Smooth muscle cell (in vitro differentiated cells): ENCODE data around the gene SLC45A1. TPM values are rescaled to one million over a fixed set of nuclear protein-coding genes. Genes with fewer than 3 reads are reported as not detected.
A peak's percentile ranks its signal among the peaks of the same experiment; 100 is the strongest.
"Not testable (repeated sequence)": the region's sequence is repeated elsewhere in the genome, so short reads cannot be mapped to it uniquely, and the experiment has no call there.

Experiments used
- DNase-seq: peaks from one replicate; lab custom pipeline; 2025; ENCODE audit not compliant: unreplicated experiment; lab: John Stamatoyannopoulos, UW
- H2AFZ ChIP-seq: fragments of 200-600 bp; sonication (generic); 2 replicates; pipeline ENCODE4 v1.6.0; 2016; ENCODE audit warnings: antibody characterized with exemption, low read depth, mild to moderate bottlenecking
- H3F3A ChIP-seq: fragments of 200-600 bp; sonication (generic); 2 replicates; pipeline ENCODE4 v1.6.0; 2017; ENCODE audit warnings: antibody characterized with exemption, low read depth
- H3K27ac ChIP-seq: fragments of 200-600 bp; sonication (generic); 2 replicates; pipeline ENCODE4 v1.5.1; 2016; ENCODE audit warnings: low read depth, mild to moderate bottlenecking
- H3K27me3 ChIP-seq: fragments of 200-600 bp; sonication (generic); 2 replicates; pipeline ENCODE4 v1.6.1; 2016; ENCODE audit warnings: low read depth, mild to moderate bottlenecking
- H3K36me3 ChIP-seq: fragments of 200-600 bp; sonication (generic); 2 replicates; pipeline ENCODE4 v1.5.1; 2016; ENCODE audit warnings: low read depth
- H3K4me1 ChIP-seq: fragments of 200-600 bp; sonication (generic); 2 replicates; pipeline ENCODE4 v1.5.1; 2016; ENCODE audit warnings: low read depth
- H3K4me2 ChIP-seq: fragments of 200-600 bp; sonication (generic); 2 replicates; pipeline ENCODE4 v1.6.0; 2016; ENCODE audit warnings: mild to moderate bottlenecking
- H3K4me3 ChIP-seq: fragments of 200-600 bp; sonication (generic); 2 replicates; pipeline ENCODE4 v1.5.1; 2016; ENCODE audit warnings: mild to moderate bottlenecking
- H3K79me2 ChIP-seq: fragments of 200-600 bp; sonication (generic); 2 replicates; pipeline ENCODE4 v1.6.0; 2016; ENCODE audit warnings: low read depth, mild to moderate bottlenecking
- H3K9ac ChIP-seq: fragments of 200-600 bp; sonication (generic); 2 replicates; pipeline ENCODE4 v1.6.0; 2016; ENCODE audit warnings: low read depth
- H3K9me3 ChIP-seq: fragments of 200-600 bp; sonication (generic); replicated peaks from 2 replicates; pipeline ENCODE4 v1.5.1; 2016; ENCODE audit warnings: low read depth
- H4K20me1 ChIP-seq: fragments of 200-600 bp; sonication (generic); 2 replicates; pipeline ENCODE4 v1.6.0; 2016; ENCODE audit warnings: low read depth
- WGBS: methylation state at CpG from one replicate; pipeline ENCODE4 v1.1.7; 2016; ENCODE audit warnings: low lambda C conversion rate; 5-methylcytosine and 5-hydroxymethylcytosine counted together
- polyA plus RNA-seq: library from polyadenylated mRNA; unstranded; fragments of >200 nt; fragmentation: Nextera tagmentation; extraction: Ambion mirVana; gene quantifications from 2 replicates; pipeline ENCODE4 v1.2.1, GENCODE V29; 2016
- total RNA-seq: library from RNA; depleted of rRNA; stranded (reverse); fragments of >200 nt; gene quantifications from 2 replicates; pipeline ENCODE4 v1.2.3, GENCODE V29; 2014
- TF ChIP-seq, protein P1 (sequence below): fragments of 200-600 bp; sonication (generic); IDR thresholded peaks from 2 replicates; pipeline ENCODE4 v1.5.1; 2017; ENCODE audit warnings: borderline replicate concordance, mild to moderate bottlenecking, antibody characterized with exemption; ENCODE audit not compliant: insufficient read depth, poor library complexity, severe bottlenecking

SLC45A1 gene
- total and polyA plus RNA-seq, 2 experiments from 2014 or later, result 1.7 to 1.8 TPM

DNA sequence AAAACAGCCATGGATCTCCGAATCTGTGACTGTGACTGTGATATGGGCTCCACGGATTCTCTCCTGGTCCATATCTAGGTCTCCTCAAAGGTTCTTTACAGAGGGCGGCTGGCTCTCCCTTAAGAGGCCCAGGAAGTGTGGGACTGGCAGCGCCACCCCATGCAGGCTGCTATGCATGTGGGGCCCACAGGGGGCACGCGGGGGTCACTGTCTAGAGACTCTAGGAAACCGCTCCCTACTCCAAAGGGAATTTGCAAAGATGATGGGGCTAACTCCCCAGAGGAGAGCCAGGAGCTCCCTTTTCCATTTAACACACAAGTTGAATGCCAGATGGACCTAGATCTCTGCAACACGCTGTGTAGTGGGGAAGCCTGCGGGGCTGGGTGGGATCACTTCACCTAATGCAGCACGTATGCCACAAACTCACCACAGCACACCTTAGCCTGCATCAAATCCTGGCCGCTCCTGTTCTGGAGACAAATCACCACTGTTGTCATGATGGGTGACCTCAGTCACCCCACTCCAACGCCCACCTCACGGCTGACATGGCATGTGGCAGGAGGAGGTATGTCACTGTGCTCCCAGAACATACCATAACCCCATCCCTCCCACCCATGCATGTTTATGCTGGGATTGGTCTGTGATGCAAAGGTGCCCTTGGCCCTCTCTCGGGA is 61.7 kb downstream of the SLC45A1 start:
- no peaks in the 10 kb centered on the region for H3K27me3 ChIP-seq
- H3K9me3 ChIP-seq, result no peaks in the 10 kb centered on the region
- no peak overlapping the region for H3K4me3 ChIP-seq
- H3K27ac ChIP-seq, result no peak overlapping the region
- TF ChIP-seq, protein P1, sequence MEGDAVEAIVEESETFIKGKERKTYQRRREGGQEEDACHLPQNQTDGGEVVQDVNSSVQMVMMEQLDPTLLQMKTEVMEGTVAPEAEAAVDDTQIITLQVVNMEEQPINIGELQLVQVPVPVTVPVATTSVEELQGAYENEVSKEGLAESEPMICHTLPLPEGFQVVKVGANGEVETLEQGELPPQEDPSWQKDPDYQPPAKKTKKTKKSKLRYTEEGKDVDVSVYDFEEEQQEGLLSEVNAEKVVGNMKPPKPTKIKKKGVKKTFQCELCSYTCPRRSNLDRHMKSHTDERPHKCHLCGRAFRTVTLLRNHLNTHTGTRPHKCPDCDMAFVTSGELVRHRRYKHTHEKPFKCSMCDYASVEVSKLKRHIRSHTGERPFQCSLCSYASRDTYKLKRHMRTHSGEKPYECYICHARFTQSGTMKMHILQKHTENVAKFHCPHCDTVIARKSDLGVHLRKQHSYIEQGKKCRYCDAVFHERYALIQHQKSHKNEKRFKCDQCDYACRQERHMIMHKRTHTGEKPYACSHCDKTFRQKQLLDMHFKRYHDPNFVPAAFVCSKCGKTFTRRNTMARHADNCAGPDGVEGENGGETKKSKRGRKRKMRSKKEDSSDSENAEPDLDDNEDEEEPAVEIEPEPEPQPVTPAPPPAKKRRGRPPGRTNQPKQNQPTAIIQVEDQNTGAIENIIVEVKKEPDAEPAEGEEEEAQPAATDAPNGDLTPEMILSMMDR, result no peak
- H2AFZ ChIP-seq, result no peak overlapping the region
- H4K20me1 ChIP-seq, result peaks cover 100% of the 10 kb centered on the region
- DNase-seq, result no peak
- peaks cover 47% of the 10 kb centered on the region for H3K4me1 ChIP-seq
- H3K36me3 ChIP-seq, result peaks cover 5% of the 10 kb centered on the region
- peaks cover 89% of the 10 kb centered on the region for H3K79me2 ChIP-seq
- H3K9ac ChIP-seq, result no peak overlapping the region
- H3K4me2 ChIP-seq, result no peak overlapping the region
- WGBS, result 94% methylated on average over 14 of the region's 14 CpGs
- H3F3A ChIP-seq, result peaks cover 49% of the 10 kb centered on the region

DNA sequence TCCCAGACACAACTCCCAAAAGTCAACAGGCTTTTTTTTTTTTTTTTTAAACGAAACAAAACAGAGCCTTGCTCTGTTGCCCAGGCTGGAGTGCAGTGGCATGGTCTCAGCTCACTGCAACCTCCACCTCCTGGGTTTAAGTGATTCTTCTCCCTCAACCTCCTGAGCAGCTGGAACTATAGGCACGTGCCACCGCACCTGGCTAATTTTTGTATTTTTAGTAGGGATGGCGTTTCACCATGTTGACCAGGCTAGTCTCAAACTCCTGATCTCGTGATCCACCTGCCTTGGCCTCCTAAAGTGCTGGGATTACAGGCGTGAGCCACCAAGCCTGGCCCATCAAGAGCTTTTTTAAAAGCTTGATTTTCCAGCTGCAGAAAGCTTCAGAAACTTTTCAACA is 62.4 kb downstream of the SLC45A1 start:
- H3K27ac ChIP-seq, H3K4me2 ChIP-seq, H3K27me3 ChIP-seq, H3K36me3 ChIP-seq, H3K9ac ChIP-seq, H3K9me3 ChIP-seq, DNase-seq, H3K4me3 ChIP-seq, H2AFZ ChIP-seq: not testable (repeated sequence)
- peaks cover 51% of the 10 kb centered on the region for H3K4me1 ChIP-seq
- H3F3A ChIP-seq, result peaks cover 42% of the 10 kb centered on the region
- H4K20me1 ChIP-seq, result peaks cover 100% of the 10 kb centered on the region
- WGBS, result 95% methylated on average over 6 of the region's 6 CpGs
- peaks cover 96% of the 10 kb centered on the region for H3K79me2 ChIP-seq

DNA sequence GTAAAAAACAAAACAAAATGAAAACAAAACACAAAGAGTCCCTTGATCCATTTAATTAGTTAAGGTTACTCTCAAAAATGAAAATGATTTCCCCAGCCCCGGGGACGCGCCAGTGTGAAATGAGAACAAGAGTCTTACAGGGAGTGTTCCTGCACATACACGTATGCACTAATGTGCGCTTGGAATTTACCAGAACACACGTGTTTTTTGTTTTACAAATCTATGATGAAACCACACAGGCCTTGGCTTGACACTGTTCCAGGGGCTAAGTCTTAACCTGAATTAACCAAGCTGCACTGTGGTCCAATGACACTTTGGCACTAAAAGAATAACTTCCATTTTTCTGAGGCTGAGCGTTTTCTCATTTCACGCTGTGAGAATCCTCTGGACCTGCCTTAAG is 63.7 kb downstream of the SLC45A1 start:
- H3K79me2 ChIP-seq, result peaks cover 97% of the 10 kb centered on the region
- H2AFZ ChIP-seq, result no peak overlapping the region
- H3K27me3 ChIP-seq, result no peaks in the 10 kb centered on the region
- peaks cover 99% of the 10 kb centered on the region for H4K20me1 ChIP-seq
- peaks cover 5% of the 10 kb centered on the region for H3K36me3 ChIP-seq
- 77% methylated on average over 8 of the region's 8 CpGs for WGBS
- peaks cover 61% of the 10 kb centered on the region for H3K4me1 ChIP-seq
- peak overlapping the region; percentile 1 for H3K4me2 ChIP-seq
- no peak overlapping the region for H3K4me3 ChIP-seq
- TF ChIP-seq, protein P1, result no peak
- no peaks in the 10 kb centered on the region for H3K9me3 ChIP-seq
- no peak overlapping the region for H3K27ac ChIP-seq
- no peak for DNase-seq
- peaks cover 45% of the 10 kb centered on the region for H3F3A ChIP-seq
- no peak overlapping the region for H3K9ac ChIP-seq

DNA sequence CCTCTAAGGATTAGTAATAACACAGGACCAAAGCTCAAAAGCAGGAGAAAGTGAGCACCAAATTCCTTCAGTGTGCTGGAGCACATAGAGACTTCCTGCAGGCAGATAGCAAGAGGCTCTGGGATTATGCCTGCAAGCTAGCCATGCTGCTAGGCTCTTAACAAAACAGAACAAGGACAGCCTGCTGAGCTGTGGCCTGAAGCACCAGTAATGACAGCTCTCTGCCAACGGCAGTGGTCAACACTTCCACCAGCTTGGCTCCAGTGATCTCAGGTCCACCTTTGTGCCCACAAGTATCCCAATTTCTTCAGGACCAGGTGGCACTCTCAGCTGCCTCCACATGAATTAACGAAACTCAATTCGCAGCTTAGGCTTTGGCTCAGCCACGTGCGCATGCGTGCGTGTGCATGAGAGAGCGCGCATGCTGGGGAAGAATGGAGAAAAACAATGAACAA is 64.2 kb downstream of the SLC45A1 start:
- Histone ChIP-seq H3F3A (peaks cover 49% of the 10 kb centered on the region), H3K27me3 (no peaks in the 10 kb centered on the region), H2AFZ (no peak overlapping the region), H3K9me3 (no peaks in the 10 kb centered on the region), H3K4me3 (no peak overlapping the region), H3K4me2 (peak overlapping the region; percentile 1), H3K79me2 (peaks cover 97% of the 10 kb centered on the region), H3K36me3 (peaks cover 5% of the 10 kb centered on the region), H3K9ac (no peak overlapping the region), H4K20me1 (peaks cover 99% of the 10 kb centered on the region), H3K27ac (no peak overlapping the region), H3K4me1 (peaks cover 65% of the 10 kb centered on the region)
- no peak for DNase-seq
- 86% methylated on average over 9 of the region's 9 CpGs for WGBS
- TF ChIP-seq, protein P1, result no peak
